ENCODE data around the gene CPT1A. TPM values are rescaled to one million over a fixed set of nuclear protein-coding genes. Genes with fewer than 3 reads are reported as not detected.

Gene CPT1A
- total RNA-seq: 1.3 and 11.9 TPM in 2 replicates

GRCh38 chr11:68841718-68842426 is at the start of gene CPT1A:
TSS of gene CPT1A (minus strand) at chr11:68841916. CDS start at chr11:68815474, 26,442 bp downstream.

GRCh38 chr11:68751331-68751856 is 90.3 kb downstream of the CPT1A start, which contains the start of gene TESMIN:
TSS of gene TESMIN (minus strand) at chr11:68751520. CDS start at chr11:68750660, 860 bp downstream.

Other genes with a start within 250 kb of the CPT1A start
- gene GAL, start 157.4 kb downstream of the CPT1A start, total RNA-seq: 2.2 and 25.4 TPM in 2 replicates
- gene TESMIN, start 90.4 kb downstream of the CPT1A start, total RNA-seq: 5.1 and 8.3 TPM in 2 replicates
- 53.2 and 75.9 TPM in 2 replicates for gene MRPL21, start 61.9 kb upstream of the CPT1A start, total RNA-seq
- gene IGHMBP2, start 62.0 kb upstream of the CPT1A start, total RNA-seq: 10.3 and 12.2 TPM in 2 replicates
- not detected in 2 replicates for gene MRGPRD, start 139.1 kb upstream of the CPT1A start, total RNA-seq
- 3.6 and 5.6 TPM in 2 replicates for gene MRGPRF, start 171.3 kb upstream of the CPT1A start, total RNA-seq
- 9.8 and 10.5 TPM in 2 replicates for gene TPCN2, start 207.0 kb upstream of the CPT1A start, total RNA-seq